Muscle layer of colon (tissue), 2 donors: ENCODE data around the gene DSTN.
A peak's percentile ranks its signal among the peaks of the same experiment; 100 is the strongest.

Experiments
- H3K27ac ChIP-seq: one replicate; pipeline ENCODE4 v1.7.0; 2013; ENCODE audit warnings: low read depth, mild to moderate bottlenecking, low read length, moderate library complexity
- H3K27me3 ChIP-seq, 2 donors: one replicate each; pipeline ENCODE4 v1.7.0; 2013; ENCODE audit warnings: low read length in 2 of 2, mild to moderate bottlenecking in 2 of 2; ENCODE audit not compliant: insufficient read depth in 2 of 2, control insufficient read depth in 1 of 2
- H3K36me3 ChIP-seq: one replicate; pipeline ENCODE4 v1.7.0; 2013; ENCODE audit warnings: mild to moderate bottlenecking, low read length; ENCODE audit not compliant: insufficient read depth
- H3K4me1 ChIP-seq: one replicate; pipeline ENCODE4 v1.7.0; 2013; ENCODE audit warnings: mild to moderate bottlenecking, low read length; ENCODE audit not compliant: insufficient read depth
- H3K4me3 ChIP-seq, 2 donors: one replicate each; pipeline ENCODE4 v1.7.0; 2013; ENCODE audit warnings: low read length in 2 of 2, low read depth in 1 of 2, mild to moderate bottlenecking in 1 of 2, moderate library complexity in 1 of 2
- H3K9ac ChIP-seq: one replicate; pipeline ENCODE4 v1.7.0; 2013; ENCODE audit warnings: low read length
- H3K9me3 ChIP-seq: one replicate; pipeline ENCODE4 v1.7.0; 2013; ENCODE audit warnings: mild to moderate bottlenecking, low read length
- donor health status: abdominal sarcoma.
- donor health status: Adenocarcinoma of cecum.

The DSTN gene

GRCh38 chr20:17533396-17533795 is 36.5 kb upstream of the DSTN start:
- H3K36me3 ChIP-seq = no peaks in the 10 kb centered on the region
- H3K9me3 ChIP-seq = no peaks in the 10 kb centered on the region
- H3K27me3 ChIP-seq = no peaks in the 10 kb centered on the region
- peaks cover 17% of the 10 kb centered on the region for H3K4me1 ChIP-seq
- H3K27ac ChIP-seq = no peak overlapping the region
- no peak overlapping the region for H3K9ac ChIP-seq
- H3K4me3 ChIP-seq = no peak overlapping the region

- Histone ChIP-seq H3K9me3 (no peaks in the 10 kb centered on the region), H3K4me1 (peaks cover 22% of the 10 kb centered on the region), H3K36me3 (no peaks in the 10 kb centered on the region), H3K27ac (no peak overlapping the region), H3K4me3 (no peak overlapping the region), H3K9ac (no peak overlapping the region), H3K27me3 (no peaks in the 10 kb centered on the region)
Measured at GRCh38 chr20:17534077-17534476, 35.8 kb upstream of the DSTN start.

- H3K9me3 ChIP-seq = no peaks in the 10 kb centered on the region
- no peaks in the 10 kb centered on the region for H3K36me3 ChIP-seq
- H3K4me3 ChIP-seq = no peak overlapping the region
- no peaks in the 10 kb centered on the region for H3K27me3 ChIP-seq
- H3K27ac ChIP-seq = peak overlapping the region; percentile 35
- H3K9ac ChIP-seq = no peak overlapping the region
- peaks cover 27% of the 10 kb centered on the region for H3K4me1 ChIP-seq
Measured at GRCh38 chr20:17536944-17537444, 32.9 kb upstream of the DSTN start.

- H3K9me3 ChIP-seq = no peaks in the 10 kb centered on the region
- no peaks in the 10 kb centered on the region for H3K27me3 ChIP-seq
- H3K36me3 ChIP-seq = no peaks in the 10 kb centered on the region
- no peak overlapping the region for H3K4me3 ChIP-seq
- no peak overlapping the region for H3K9ac ChIP-seq
- H3K4me1 ChIP-seq = peaks cover 35% of the 10 kb centered on the region
- H3K27ac ChIP-seq = no peak overlapping the region
Measured at GRCh38 chr20:17537959-17538358, 31.9 kb upstream of the DSTN start.

- Histone ChIP-seq H3K9ac (no peak overlapping the region), H3K4me1 (peaks cover 42% of the 10 kb centered on the region), H3K27me3 (no peaks in the 10 kb centered on the region), H3K9me3 (no peaks in the 10 kb centered on the region), H3K36me3 (no peaks in the 10 kb centered on the region), H3K27ac (no peak overlapping the region), H3K4me3 (no peak overlapping the region)
Measured at GRCh38 chr20:17538517-17539170, 31.2 kb upstream of the DSTN start.

- Histone ChIP-seq H3K27ac (no peak overlapping the region), H3K27me3 (no peaks in the 10 kb centered on the region)
Measured at GRCh38 chr20:17541596-17541995, 28.3 kb upstream of the DSTN start.

GRCh38 chr20:17541996-17542395 is 27.9 kb upstream of the DSTN start:
- H3K4me1 ChIP-seq = peaks cover 55% of the 10 kb centered on the region
- H3K9ac ChIP-seq = no peak overlapping the region
- no peaks in the 10 kb centered on the region for H3K9me3 ChIP-seq
- peak overlapping the region; percentile 12 for H3K27ac ChIP-seq
- no peaks in the 10 kb centered on the region for H3K27me3 ChIP-seq
- H3K36me3 ChIP-seq = no peaks in the 10 kb centered on the region
- no peak overlapping the region for H3K4me3 ChIP-seq

More at GRCh38 chr20:17541596-17541995, 28.3 kb upstream of the DSTN start:
- Histone ChIP-seq H3K4me1 (peaks cover 59% of the 10 kb centered on the region), H3K9ac (no peak overlapping the region), H3K4me3 (no peak overlapping the region), H3K9me3 (no peaks in the 10 kb centered on the region), H3K36me3 (no peaks in the 10 kb centered on the region)

- Histone ChIP-seq H3K9me3 (no peaks in the 10 kb centered on the region), H3K4me1 (peaks cover 50% of the 10 kb centered on the region), H3K4me3 (no peak overlapping the region), H3K36me3 (no peaks in the 10 kb centered on the region), H3K27me3 (no peaks in the 10 kb centered on the region), H3K27ac (no peak overlapping the region), H3K9ac (no peak overlapping the region)
Measured at GRCh38 chr20:17542481-17542880, 27.4 kb upstream of the DSTN start.

- Histone ChIP-seq H3K36me3 (no peaks in the 10 kb centered on the region), H3K27ac (peak overlapping the region; percentile 31), H3K27me3 (no peaks in the 10 kb centered on the region), H3K4me3 (no peak overlapping the region), H3K9me3 (no peaks in the 10 kb centered on the region), H3K4me1 (peaks cover 47% of the 10 kb centered on the region), H3K9ac (no peak overlapping the region)
Measured at GRCh38 chr20:17542993-17543412, 26.9 kb upstream of the DSTN start.

- Histone ChIP-seq H3K4me3 (no peak overlapping the region), H3K27ac (peak overlapping the region; percentile 31), H3K4me1 (peaks cover 44% of the 10 kb centered on the region), H3K27me3 (no peaks in the 10 kb centered on the region), H3K9ac (no peak overlapping the region), H3K36me3 (no peaks in the 10 kb centered on the region), H3K9me3 (no peaks in the 10 kb centered on the region)
Measured at GRCh38 chr20:17543531-17544131, 26.2 kb upstream of the DSTN start.

- Histone ChIP-seq H3K36me3 (no peaks in the 10 kb centered on the region), H3K4me1 (peaks cover 41% of the 10 kb centered on the region), H3K27ac (peak overlapping the region; percentile 19), H3K4me3 (no peak overlapping the region), H3K9ac (no peak overlapping the region), H3K27me3 (no peaks in the 10 kb centered on the region), H3K9me3 (no peaks in the 10 kb centered on the region)
Measured at GRCh38 chr20:17545127-17545526, 24.7 kb upstream of the DSTN start.

- Histone ChIP-seq H3K4me1 (peaks cover 18% of the 10 kb centered on the region), H3K9me3 (no peaks in the 10 kb centered on the region), H3K27me3 (no peaks in the 10 kb centered on the region), H3K36me3 (no peaks in the 10 kb centered on the region), H3K4me3 (no peak overlapping the region), H3K27ac (no peak overlapping the region), H3K9ac (no peak overlapping the region)
Measured at GRCh38 chr20:17549131-17549530, 20.7 kb upstream of the DSTN start.
